Endodermal cell (in vitro differentiated cells): ENCODE results near the gene MICU1. TPM values are rescaled to one million over a fixed set of nuclear protein-coding genes. Genes with fewer than 3 reads are reported as not detected.

Experiments used
- DNase-seq: peaks from one replicate; pipeline ENCODE4 v3.0.0-alpha.2; 2017
- H3K27ac ChIP-seq: 2 replicates; pipeline ENCODE4 v1.5.1; 2013; ENCODE audit warnings: mild to moderate bottlenecking, low read depth, low read length, moderate library complexity
- H3K27me3 ChIP-seq: 2 replicates; pipeline ENCODE4 v1.6.1; 2013; ENCODE audit warnings: mild to moderate bottlenecking, low read length, moderate library complexity; ENCODE audit not compliant: insufficient read depth, control insufficient read depth, poor library complexity, severe bottlenecking
- H3K36me3 ChIP-seq: 2 replicates; pipeline ENCODE4 v1.7.0; 2013; ENCODE audit warnings: mild to moderate bottlenecking, low read length, moderate library complexity; ENCODE audit not compliant: control insufficient read depth, insufficient read depth
- H3K4me1 ChIP-seq: one replicate; pipeline ENCODE4 v1.7.0; 2013; ENCODE audit warnings: low read length; ENCODE audit not compliant: control insufficient read depth, insufficient read depth
- H3K4me3 ChIP-seq: 2 replicates; pipeline ENCODE4 v1.5.1; 2013; ENCODE audit warnings: mild to moderate bottlenecking, low read length, moderate library complexity
- H3K9ac ChIP-seq: 2 replicates; pipeline ENCODE4 v1.6.1; 2013; ENCODE audit warnings: mild to moderate bottlenecking, low read length, moderate library complexity; ENCODE audit not compliant: poor library complexity, severe bottlenecking; ENCODE audit errors: extremely low read depth
- H3K9me3 ChIP-seq: 2 replicates; pipeline ENCODE4 v1.6.1; 2013; ENCODE audit warnings: mild to moderate bottlenecking, low read length, moderate library complexity; ENCODE audit not compliant: control insufficient read depth
- H3K27ac Mint-ChIP-seq: 2 replicates; pipeline ENCODE4 v1.8.0; 2020; ENCODE audit warnings: mixed read lengths
- H3K27me3 Mint-ChIP-seq: 2 replicates; pipeline ENCODE4 v1.8.0; 2021; ENCODE audit warnings: mild to moderate bottlenecking, mixed read lengths; ENCODE audit not compliant: insufficient read depth
- H3K36me3 Mint-ChIP-seq: 2 replicates; pipeline ENCODE4 v1.8.0; 2020; ENCODE audit warnings: low read depth, mixed read lengths
- H3K4me1 Mint-ChIP-seq: 2 replicates; pipeline ENCODE4 v1.8.0; 2020; ENCODE audit warnings: mixed read lengths
- H3K4me3 Mint-ChIP-seq: 2 replicates; pipeline ENCODE4 v1.8.0; 2020; ENCODE audit warnings: mild to moderate bottlenecking, moderate library complexity, mixed read lengths
- H3K9me3 Mint-ChIP-seq: 2 replicates; pipeline ENCODE4 v1.8.0; 2020; ENCODE audit warnings: mild to moderate bottlenecking, mixed read lengths
- CTCF ChIP-seq: fragments of 200-600 bp; sonication (generic); conservative IDR thresholded peaks from 2 replicates; pipeline ENCODE4 v1.5.0; 2021; ENCODE audit warnings: antibody characterized with exemption, mild to moderate bottlenecking
- WGBS, 2 experiments: methylation state at CpG; one replicate each; pipeline versions ENCODE4 v1.1.5 to v1.1.7; 2013; ENCODE audit warnings: missing lambda C conversion rate in 2 of 2, mixed read lengths in 1 of 2; ENCODE audit not compliant: insufficient coverage in 1 of 2, insufficient read length in 1 of 2; 5-methylcytosine and 5-hydroxymethylcytosine counted together
- total RNA-seq, 2 donors: library from RNA; stranded (reverse); fragmentation: NEBNext Ultra II Directional in 1 of 2; extraction: Animal tissue kit (Norgen Biotek cat#: 25700) in 1 of 2; gene quantifications; 2 replicates in 1 of 2; 3 replicates in 1 of 2; pipeline ENCODE4 v1.2.1, GENCODE V29; 2021

Gene MICU1
- total RNA-seq, 2 donors from 2014 or later = 41.9 to 54.9 TPM

DNA sequence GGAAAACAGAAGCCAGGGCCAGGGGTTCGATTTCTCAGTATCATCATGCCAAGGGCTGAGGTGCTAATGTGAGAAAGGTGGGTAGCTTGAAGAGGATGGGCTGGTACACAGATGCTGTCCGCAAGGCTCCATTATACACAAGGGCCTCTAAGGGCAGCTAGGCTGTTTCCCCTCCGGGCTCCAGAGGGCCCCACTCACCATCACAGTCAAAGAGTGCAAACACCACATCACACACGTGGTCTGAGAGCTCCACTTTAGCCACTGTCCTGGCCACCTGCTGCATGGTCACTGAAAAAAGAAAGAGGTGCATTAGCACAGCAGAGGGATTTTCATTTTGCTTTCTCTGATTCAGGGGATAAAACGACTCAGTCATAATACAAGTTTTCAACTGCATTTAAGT is 250.3 kb downstream of the MICU1 start:
- Mint-ChIP-seq H3K4me3 (no peak overlapping the region), H3K9me3 (no peaks in the 10 kb centered on the region), H3K27ac (peak overlapping the region; percentile 74), H3K36me3 (peaks cover 14% of the 10 kb centered on the region), H3K27me3 (no peaks in the 10 kb centered on the region), H3K4me1 (peaks cover 18% of the 10 kb centered on the region)
- Histone ChIP-seq H3K9me3 (no peaks in the 10 kb centered on the region), H3K36me3 (peaks cover 5% of the 10 kb centered on the region), H3K27ac (no peak overlapping the region), H3K9ac (no peak overlapping the region), H3K4me1 (peaks cover 11% of the 10 kb centered on the region), H3K27me3 (no peaks in the 10 kb centered on the region), H3K4me3 (no peak overlapping the region)
- TF ChIP-seq CTCF = peak; percentile 49
- 64 to 81% methylated on average over 3 to 5 of the region's 5 CpGs for WGBS, 2 experiments
- peak; percentile 61 for DNase-seq

GRCh38 chr10:72375173-72375572 is 250.7 kb downstream of the MICU1 start:
- peaks cover 18% of the 10 kb centered on the region for H3K4me1 Mint-ChIP-seq
- DNase-seq = peak; percentile 68
- Histone ChIP-seq H3K36me3 (peaks cover 5% of the 10 kb centered on the region), H3K4me1 (peaks cover 11% of the 10 kb centered on the region), H3K27me3 (no peaks in the 10 kb centered on the region), H3K4me3 (no peak overlapping the region), H3K9ac (no peak overlapping the region), H3K27ac (no peak overlapping the region), H3K9me3 (no peaks in the 10 kb centered on the region)
- H3K9me3 Mint-ChIP-seq = no peaks in the 10 kb centered on the region
- TF ChIP-seq CTCF = peak; percentile 44
- no peak overlapping the region for H3K4me3 Mint-ChIP-seq
- peaks cover 18% of the 10 kb centered on the region for H3K36me3 Mint-ChIP-seq
- no peaks in the 10 kb centered on the region for H3K27me3 Mint-ChIP-seq
- H3K27ac Mint-ChIP-seq = peak overlapping the region; percentile 74
- 89 to 99% methylated on average over 3 of the region's 3 CpGs for WGBS, 2 experiments

DNA sequence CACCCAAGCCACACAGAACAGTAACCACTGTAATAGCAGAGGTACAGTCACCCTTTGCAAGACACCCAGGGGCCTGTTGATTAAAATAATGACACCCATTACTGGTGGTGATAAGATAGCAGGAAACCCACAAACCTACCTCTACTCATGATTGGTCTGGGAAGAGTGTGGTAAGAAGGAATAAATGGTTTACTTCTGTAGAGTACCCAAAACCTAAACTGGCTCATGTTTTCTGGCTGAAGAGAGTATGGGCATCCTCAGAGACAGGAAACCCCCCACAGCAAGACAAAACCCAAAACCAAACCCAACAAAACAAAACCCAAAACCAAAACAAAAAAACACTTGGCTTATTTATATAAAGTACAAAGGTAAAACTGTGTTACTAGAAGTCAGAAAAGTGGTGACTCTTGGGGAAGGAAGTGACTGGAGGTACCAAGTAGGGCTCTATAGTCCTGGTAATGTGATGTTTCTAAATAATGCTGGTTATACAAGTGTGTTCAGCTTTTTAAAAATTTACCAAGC is 255.6 kb downstream of the MICU1 start:
- Mint-ChIP-seq H3K36me3 (peaks cover 44% of the 10 kb centered on the region), H3K4me3 (no peak overlapping the region), H3K27me3 (no peaks in the 10 kb centered on the region), H3K4me1 (peaks cover 6% of the 10 kb centered on the region), H3K27ac (no peak overlapping the region), H3K9me3 (peaks cover 7% of the 10 kb centered on the region)
- Histone ChIP-seq H3K4me3 (no peak overlapping the region), H3K9ac (no peak overlapping the region), H3K27ac (no peak overlapping the region), H3K9me3 (peaks cover 7% of the 10 kb centered on the region), H3K36me3 (peaks cover 20% of the 10 kb centered on the region), H3K4me1 (peaks cover 4% of the 10 kb centered on the region), H3K27me3 (no peaks in the 10 kb centered on the region)
- DNase-seq = no peak
- TF ChIP-seq CTCF = no peak
